T-helper 17 cell (primary cell): ENCODE results near the gene PCGF1. TPM values are rescaled to one million over a fixed set of nuclear protein-coding genes. Genes with fewer than 3 reads are reported as not detected.

Experiments used
- ATAC-seq: fragments of 150-1000 bp; cut with Tn5 transposase; 2 replicates; pipeline ENCODE4 v1.10.0; 2021; ENCODE audit warnings: mild to moderate bottlenecking, moderate library complexity
- DNase-seq, 3 donors: peaks; one replicate each; pipeline versions ENCODE4 v3.0.0 to v3.0.0-alpha.2; 2020 to 2021
- H3K9me3 ChIP-seq: one replicate; pipeline ENCODE4 v1.7.0; 2013; ENCODE audit warnings: low read length, mild to moderate bottlenecking; ENCODE audit not compliant: control insufficient read depth, poor library complexity, severe bottlenecking
- H3K27ac Mint-ChIP-seq: one replicate; pipeline ENCODE4 v1.8.0; 2022; ENCODE audit warnings: mild to moderate bottlenecking, moderate library complexity, mixed read lengths
- H3K27me3 Mint-ChIP-seq: one replicate; pipeline ENCODE4 v1.8.0; 2022; ENCODE audit warnings: mixed read lengths
- H3K36me3 Mint-ChIP-seq: one replicate; pipeline ENCODE4 v1.8.0; 2022; ENCODE audit warnings: low read depth, mixed read lengths
- H3K4me1 Mint-ChIP-seq: one replicate; pipeline ENCODE4 v1.8.0; 2022; ENCODE audit warnings: mild to moderate bottlenecking, mixed read lengths
- H3K4me3 Mint-ChIP-seq: one replicate; pipeline ENCODE4 v1.8.0; 2022; ENCODE audit warnings: mild to moderate bottlenecking, moderate library complexity, mixed read lengths
- total RNA-seq, 4 donors: library from RNA in 2 of 4; stranded (reverse) in 2 of 4; gene quantifications; one replicate each; pipeline ENCODE4 v1.2.3 and lab custom pipeline; 2022 to 2026

Gene PCGF1
- total RNA-seq, 2 donors from 2014 or later = 28.2 to 31.5 TPM

DNA sequence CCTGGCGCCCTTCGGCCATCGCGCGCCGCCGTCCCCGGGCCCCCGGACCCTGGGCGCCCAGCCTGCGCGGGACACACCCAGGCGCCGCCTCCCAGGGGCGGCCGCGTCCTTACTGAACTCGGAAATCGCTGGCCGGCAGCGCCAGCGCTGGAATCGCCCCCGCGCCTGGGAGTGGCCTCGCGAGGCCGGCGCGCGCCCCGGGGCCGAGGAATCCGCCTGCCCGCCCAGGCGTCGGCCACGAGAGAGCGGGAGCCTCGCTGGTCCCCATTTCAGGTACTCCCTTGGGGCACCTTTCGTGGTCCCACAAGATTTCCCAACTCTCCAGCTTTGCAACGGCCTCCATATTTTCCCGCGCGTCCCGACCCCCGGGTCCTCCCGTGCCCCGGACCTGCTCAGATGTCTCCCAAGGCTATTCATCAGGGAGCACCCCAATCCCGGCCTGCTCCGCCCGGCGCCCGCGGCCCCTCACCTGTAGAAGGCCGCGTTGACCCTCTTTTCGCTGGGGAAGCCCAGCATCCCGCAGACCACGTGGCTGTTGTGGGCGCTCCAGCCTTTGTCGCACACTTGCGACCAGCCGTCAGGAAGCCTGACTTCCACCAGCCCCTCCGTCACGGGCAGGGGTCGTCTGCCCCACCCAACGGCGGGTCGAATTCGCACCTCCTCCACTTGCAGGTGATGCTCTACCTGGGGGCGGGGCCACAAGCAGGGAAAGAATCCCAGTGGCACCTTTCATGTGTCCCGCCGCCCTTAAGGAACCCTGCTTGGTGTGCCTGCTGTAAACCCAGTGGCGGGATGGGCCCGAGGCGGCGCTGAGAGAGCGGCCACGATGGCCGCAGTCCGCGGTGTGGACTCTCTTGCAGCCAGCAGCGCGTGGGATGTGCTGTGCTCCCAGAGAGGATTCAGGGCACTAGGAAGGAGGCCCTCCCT lies 41.7 kb upstream of the PCGF1 start:
- no peaks in the 10 kb centered on the region for H3K9me3 ChIP-seq
- H3K4me1 Mint-ChIP-seq = peaks cover 23% of the 10 kb centered on the region
- ATAC-seq = no peak
- H3K27ac Mint-ChIP-seq = no peak overlapping the region
- H3K27me3 Mint-ChIP-seq = peaks cover 66% of the 10 kb centered on the region
- H3K36me3 Mint-ChIP-seq = peaks cover 18% of the 10 kb centered on the region
- DNase-seq = no peak
- peak overlapping the region; percentile 75 for H3K4me3 Mint-ChIP-seq

DNA sequence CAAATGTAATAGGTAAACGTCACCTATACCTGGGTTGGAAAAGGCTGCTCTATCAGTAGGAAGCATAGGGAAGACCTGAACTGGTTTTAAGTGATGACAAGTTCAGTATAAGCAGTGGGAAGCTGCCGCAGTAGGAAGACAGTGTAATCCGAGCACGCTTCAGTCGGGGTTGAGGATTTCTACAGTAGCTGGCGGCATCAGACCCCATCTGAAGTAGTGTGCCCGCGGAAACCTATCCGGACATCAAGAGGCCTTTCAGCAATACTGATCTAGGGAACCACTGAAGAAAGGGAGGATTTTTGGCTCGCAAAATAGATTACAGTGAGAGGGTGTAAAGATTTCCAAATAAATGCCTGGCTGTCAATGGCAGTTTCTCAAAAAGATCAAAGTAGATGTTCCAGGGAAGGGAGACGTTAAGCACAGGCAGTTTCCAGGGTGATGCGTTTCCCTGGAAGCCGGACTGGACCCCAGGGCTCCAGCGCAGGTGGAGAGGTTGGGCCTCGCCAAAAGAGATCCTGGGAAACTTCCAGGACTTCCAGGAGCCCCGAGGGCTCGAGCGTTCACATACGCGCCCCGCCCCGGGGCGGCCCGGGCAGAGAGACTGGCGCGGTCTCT lies 40.9 kb upstream of the PCGF1 start:
- H3K27me3 Mint-ChIP-seq = peaks cover 68% of the 10 kb centered on the region

DNA sequence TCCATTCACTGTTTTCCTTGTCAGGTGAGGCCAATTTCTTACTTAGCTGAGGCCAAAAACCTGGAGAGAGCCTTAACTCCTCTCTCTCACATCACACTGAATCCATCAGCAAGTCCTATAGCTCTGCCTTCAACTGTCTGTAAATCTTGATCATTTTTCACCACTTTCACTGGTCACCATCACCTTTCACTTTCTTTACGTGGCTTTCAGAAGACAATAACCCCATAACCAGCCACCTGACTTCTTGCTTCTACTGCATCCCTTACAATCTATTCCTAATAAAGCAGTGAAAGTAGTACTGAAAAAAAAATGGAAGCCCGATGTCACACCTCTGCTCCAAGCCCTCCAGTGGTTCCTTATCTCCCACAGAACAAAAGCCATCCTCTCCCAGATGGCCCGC lies 38.5 kb upstream of the PCGF1 start:
- DNase-seq = no peak
- ATAC-seq = no peak
- Mint-ChIP-seq H3K4me1 (peaks cover 10% of the 10 kb centered on the region), H3K4me3 (no peak overlapping the region), H3K27me3 (peaks cover 76% of the 10 kb centered on the region), H3K27ac (no peak overlapping the region), H3K36me3 (peaks cover 18% of the 10 kb centered on the region)
- no peaks in the 10 kb centered on the region for H3K9me3 ChIP-seq

More for the DNA sequence above, 40.9 kb upstream of the PCGF1 start:
- DNase-seq = no peak
- H3K9me3 ChIP-seq = no peaks in the 10 kb centered on the region
- Mint-ChIP-seq H3K4me3 (peak overlapping the region; percentile 79), H3K36me3 (peaks cover 18% of the 10 kb centered on the region), H3K4me1 (peaks cover 20% of the 10 kb centered on the region), H3K27ac (no peak overlapping the region)
- ATAC-seq = peak; percentile 21

DNA sequence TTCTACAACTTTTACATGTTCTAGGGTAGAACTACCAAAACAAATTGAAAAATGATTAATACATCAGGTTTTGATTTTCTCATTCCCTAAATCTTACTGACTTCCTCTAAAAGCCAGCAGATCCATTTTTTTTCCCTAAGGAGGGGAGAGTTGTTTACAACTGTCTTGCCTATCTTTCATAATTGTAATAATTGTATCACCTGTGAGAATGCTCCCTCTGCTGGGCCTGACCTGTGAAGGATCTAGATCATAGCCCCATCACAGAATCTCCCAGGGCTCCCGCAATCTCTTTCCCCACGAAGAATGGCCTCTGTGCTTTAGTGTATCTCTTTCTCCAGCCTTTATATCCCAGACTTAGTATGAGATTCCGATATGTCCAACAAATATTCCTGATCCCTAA lies 37.1 kb upstream of the PCGF1 start:
- ATAC-seq (no peak), DNase-seq (no peak)
- H3K9me3 ChIP-seq = no peaks in the 10 kb centered on the region
- Mint-ChIP-seq H3K36me3 (peaks cover 16% of the 10 kb centered on the region), H3K4me3 (no peak overlapping the region), H3K4me1 (peaks cover 10% of the 10 kb centered on the region), H3K27me3 (peaks cover 69% of the 10 kb centered on the region), H3K27ac (no peak overlapping the region)

DNA sequence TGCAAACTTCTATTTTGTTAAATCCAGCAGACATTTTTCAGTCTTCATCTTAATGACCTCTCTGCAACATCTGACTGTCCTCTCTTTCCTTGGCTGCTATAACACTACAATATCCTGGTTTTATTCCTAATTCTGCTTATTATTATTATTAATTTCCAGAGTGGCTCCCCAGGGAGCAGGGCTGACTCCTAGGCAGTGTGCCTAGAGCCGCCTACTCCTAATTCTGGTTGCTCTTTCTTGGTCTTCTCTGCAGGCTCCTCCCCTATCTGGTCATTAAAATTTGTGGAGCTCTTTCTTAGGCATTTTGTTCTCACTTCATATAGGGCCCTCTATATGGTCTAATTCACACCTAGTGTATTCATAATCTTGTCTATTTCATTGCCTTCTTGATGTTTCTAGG lies 35.5 kb upstream of the PCGF1 start:
- no peak for DNase-seq
- peaks cover 4% of the 10 kb centered on the region for H3K4me1 Mint-ChIP-seq
- H3K36me3 Mint-ChIP-seq = peaks cover 11% of the 10 kb centered on the region
- H3K4me3 Mint-ChIP-seq = no peak overlapping the region
- peak overlapping the region; percentile 53 for H3K27ac Mint-ChIP-seq
- no peaks in the 10 kb centered on the region for H3K9me3 ChIP-seq
- peaks cover 74% of the 10 kb centered on the region for H3K27me3 Mint-ChIP-seq
- no peak for ATAC-seq

DNA sequence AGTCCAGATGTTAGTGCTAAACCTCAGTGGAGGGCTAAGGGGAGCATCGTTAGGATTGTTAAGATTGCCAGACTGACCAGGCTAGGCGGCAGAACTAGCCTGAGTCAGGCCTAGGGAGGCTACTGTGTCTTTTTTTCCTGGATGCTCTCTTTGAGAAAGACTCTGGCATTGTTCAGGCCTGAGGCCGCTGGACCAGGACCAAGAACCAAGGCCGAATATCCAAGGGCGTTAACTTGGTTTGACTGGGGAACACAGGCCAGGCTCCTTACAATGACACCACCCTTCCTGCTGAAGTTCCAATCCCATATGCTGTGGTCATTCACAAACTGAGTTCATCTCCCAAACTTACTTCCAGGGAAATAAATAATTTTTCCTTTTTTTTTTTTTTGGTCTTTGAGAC lies 32.8 kb upstream of the PCGF1 start:
- Mint-ChIP-seq H3K36me3 (peaks cover 8% of the 10 kb centered on the region), H3K27me3 (peaks cover 60% of the 10 kb centered on the region), H3K4me3 (no peak overlapping the region), H3K27ac (no peak overlapping the region), H3K4me1 (peaks cover 4% of the 10 kb centered on the region)
- DNase-seq = no peak
- H3K9me3 ChIP-seq = no peaks in the 10 kb centered on the region
- ATAC-seq = no peak

DNA sequence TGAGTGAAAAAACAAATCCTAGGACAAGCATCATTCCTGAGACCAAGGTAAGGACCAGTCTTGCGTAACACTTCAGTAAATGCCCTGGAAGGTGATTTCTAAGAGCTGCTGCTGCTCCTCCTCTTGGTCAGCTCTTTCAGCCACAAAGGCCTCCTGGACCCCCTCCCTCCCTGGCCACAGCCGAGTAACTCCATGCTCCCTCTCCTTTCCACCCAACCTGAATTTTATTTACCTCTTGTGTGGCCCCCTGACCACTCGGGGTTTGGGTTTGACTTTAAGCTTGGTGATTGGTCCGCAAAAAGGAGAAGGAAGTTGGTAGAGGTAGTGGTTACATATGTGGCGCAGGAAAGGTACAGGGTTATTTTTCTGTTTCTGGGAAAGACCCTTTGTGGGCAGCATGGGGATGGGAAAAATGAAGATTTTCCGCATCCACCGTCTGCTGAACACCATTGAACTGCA lies 31.4 kb upstream of the PCGF1 start:
- Mint-ChIP-seq H3K36me3 (peaks cover 8% of the 10 kb centered on the region), H3K27me3 (peaks cover 54% of the 10 kb centered on the region), H3K4me3 (peak overlapping the region; percentile 31), H3K4me1 (peaks cover 2% of the 10 kb centered on the region), H3K27ac (no peak overlapping the region)
- ATAC-seq (no peak), DNase-seq (no peak)
- no peaks in the 10 kb centered on the region for H3K9me3 ChIP-seq

DNA sequence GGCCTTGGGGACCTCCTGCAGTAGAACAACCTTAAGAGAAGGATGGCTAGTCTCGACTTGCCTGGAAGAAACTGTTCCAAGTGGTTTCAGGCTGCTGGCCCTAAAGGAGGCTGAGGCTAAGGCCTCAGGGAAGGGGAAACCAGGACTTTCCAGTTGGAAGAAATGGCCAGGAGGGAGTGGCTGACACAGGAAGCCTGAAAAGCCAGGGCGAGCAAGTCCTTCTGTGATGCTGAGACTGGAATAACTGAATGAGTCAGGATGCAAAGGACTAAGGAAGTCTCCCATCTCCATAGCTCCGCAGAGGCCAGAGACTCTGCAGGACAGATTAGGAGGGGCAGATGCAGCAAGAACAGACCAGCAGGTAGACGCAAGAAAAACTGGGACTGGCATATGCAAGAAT lies 29.6 kb upstream of the PCGF1 start:
- peaks cover 4% of the 10 kb centered on the region for H3K36me3 Mint-ChIP-seq
- peaks cover 4% of the 10 kb centered on the region for H3K4me1 Mint-ChIP-seq
- H3K27ac Mint-ChIP-seq = no peak overlapping the region
- H3K4me3 Mint-ChIP-seq = no peak overlapping the region
- no peaks in the 10 kb centered on the region for H3K9me3 ChIP-seq
- no peak for ATAC-seq
- DNase-seq = no peak
- H3K27me3 Mint-ChIP-seq = peaks cover 40% of the 10 kb centered on the region

DNA sequence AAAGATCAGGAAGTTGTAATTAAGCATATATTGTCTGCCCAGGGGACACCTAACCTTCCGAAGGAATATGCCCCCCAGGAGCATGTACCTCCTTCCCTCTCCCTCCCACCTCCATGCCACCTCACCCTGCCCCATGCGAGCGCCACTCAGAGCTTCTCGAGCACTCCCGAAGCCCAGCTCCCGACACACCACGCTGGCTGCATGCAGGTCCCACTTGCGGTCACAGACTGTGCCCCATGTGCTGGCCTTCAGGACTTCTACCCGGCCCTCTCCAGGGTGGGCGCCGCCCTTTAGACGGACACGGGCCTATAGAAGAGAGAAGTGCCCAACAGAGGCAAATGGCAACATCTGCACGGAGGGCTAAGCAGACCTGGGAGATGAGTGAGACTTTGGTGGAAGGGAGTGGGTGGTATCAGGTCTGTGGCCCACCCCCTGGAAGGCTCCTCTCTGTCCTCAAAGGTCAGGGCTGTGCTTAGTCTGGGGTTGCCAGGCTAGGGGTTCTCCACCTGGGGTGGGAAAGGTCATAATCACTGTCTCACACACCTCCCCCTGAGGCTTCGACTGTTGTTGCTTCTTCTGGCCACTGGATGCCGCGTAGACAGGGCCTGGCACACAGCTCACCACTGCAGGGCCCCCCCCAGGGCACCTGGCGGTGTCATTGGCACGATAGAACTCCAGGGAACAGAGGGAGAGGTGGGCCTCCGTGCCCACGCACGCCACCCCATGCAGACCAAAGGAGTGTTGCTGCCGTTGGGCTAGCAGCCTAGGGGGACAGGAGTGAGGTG lies 28.9 kb upstream of the PCGF1 start:
- peaks cover 5% of the 10 kb centered on the region for H3K36me3 Mint-ChIP-seq
- ATAC-seq (no peak), DNase-seq (no peak)
- no peak overlapping the region for H3K27ac Mint-ChIP-seq
- no peak overlapping the region for H3K4me3 Mint-ChIP-seq
- no peaks in the 10 kb centered on the region for H3K9me3 ChIP-seq
- peaks cover 10% of the 10 kb centered on the region for H3K4me1 Mint-ChIP-seq
- H3K27me3 Mint-ChIP-seq = peaks cover 36% of the 10 kb centered on the region

DNA sequence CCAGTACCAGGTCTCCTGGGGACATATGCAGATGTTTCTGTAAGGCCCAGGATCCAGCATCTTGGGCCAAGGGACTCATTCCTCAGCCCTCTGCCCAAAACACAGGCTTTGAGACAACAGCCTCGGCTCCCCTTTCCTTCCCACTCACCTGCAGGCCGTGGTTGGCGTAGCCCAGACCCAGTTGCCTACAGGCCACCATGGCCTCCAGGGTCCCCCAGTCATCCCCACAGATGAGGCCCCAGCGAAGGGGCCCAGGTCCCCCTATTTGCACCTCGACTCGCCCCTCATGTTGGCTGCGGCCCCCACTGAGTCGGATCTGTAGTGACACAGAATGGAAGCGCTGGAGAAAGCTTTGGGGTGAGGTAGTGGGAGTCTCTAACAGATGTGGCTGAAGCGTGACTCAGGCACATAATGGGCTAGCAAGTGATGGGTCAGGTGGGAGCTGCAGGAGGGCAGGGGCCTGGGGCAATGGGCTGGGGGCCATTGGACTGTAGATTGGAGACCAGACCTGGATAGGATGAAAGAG lies 28.0 kb upstream of the PCGF1 start:
- no peak for ATAC-seq
- H3K27ac Mint-ChIP-seq = no peak overlapping the region

DNA sequence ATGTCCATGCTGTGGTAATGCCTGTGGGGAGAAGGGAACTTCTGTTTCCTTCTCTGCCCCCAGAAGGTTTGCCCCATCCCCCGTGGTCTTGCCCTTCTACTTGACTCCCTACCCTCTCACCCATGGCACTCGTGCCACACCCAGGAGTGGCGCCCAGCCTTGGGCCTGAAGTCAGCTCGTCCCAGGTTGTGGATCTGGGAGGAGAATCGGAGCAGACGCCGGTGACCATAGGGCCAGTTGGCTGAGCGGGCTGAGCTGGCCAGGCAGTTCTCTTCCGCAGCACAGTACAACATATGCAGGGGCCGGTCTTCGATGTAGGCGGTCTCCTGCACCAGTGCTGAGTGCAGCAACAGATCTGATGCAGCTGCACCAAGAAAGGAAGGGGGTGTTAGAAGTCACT lies 26.9 kb upstream of the PCGF1 start:
- DNase-seq = no peak
- H3K36me3 Mint-ChIP-seq = peaks cover 5% of the 10 kb centered on the region
- peaks cover 25% of the 10 kb centered on the region for H3K27me3 Mint-ChIP-seq
- no peak overlapping the region for H3K4me3 Mint-ChIP-seq
- no peak for ATAC-seq
- no peaks in the 10 kb centered on the region for H3K9me3 ChIP-seq
- no peak overlapping the region for H3K27ac Mint-ChIP-seq
- peaks cover 15% of the 10 kb centered on the region for H3K4me1 Mint-ChIP-seq

More for the DNA sequence above, 28.0 kb upstream of the PCGF1 start:
- no peaks in the 10 kb centered on the region for H3K9me3 ChIP-seq
- Mint-ChIP-seq H3K4me1 (peaks cover 15% of the 10 kb centered on the region), H3K36me3 (peaks cover 5% of the 10 kb centered on the region), H3K27me3 (peaks cover 29% of the 10 kb centered on the region), H3K4me3 (no peak overlapping the region)
- no peak for DNase-seq

DNA sequence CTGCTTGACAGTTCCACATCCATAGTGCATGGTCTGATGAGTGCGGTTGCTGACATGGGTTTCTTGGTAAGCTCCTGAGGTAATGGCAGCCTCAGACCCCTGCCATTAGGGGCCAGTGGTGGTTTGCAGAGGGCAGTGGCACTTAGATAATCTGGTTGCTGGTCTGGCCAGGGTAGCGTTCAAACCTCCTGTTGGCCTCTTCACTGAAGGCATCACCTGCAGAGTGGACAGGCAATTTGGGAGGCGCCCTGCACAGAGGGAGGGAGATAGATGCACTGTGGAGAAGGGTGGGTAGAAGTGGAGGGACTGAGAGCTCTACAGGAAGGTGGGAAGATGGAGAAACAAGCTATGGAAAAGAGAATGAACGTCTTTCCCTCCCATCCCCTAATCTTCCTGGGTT lies 26.0 kb upstream of the PCGF1 start:
- DNase-seq = no peak
- no peak overlapping the region for H3K27ac Mint-ChIP-seq
- peaks cover 15% of the 10 kb centered on the region for H3K27me3 Mint-ChIP-seq
- H3K9me3 ChIP-seq = no peaks in the 10 kb centered on the region
- ATAC-seq = no peak
- peaks cover 20% of the 10 kb centered on the region for H3K4me1 Mint-ChIP-seq
- H3K4me3 Mint-ChIP-seq = no peak overlapping the region
- peaks cover 7% of the 10 kb centered on the region for H3K36me3 Mint-ChIP-seq

DNA sequence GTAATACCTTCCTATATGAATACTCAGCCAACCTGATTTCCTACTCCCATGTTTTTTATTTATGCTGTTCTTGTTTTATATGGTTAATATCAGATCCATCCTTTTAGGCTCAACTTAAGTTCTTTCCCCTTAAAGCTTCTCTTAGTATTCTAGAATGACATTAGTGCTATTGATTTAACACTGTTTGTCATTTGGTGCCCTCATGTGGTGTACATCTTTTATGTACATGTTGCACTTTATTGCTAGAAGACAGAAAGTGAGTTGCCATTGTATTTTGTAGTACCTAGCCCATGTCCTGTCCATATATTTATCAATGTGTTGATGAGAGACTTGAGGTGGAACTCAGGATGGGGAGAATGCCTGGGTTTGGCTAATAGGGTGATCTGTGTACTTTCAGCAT lies 24.7 kb upstream of the PCGF1 start:
- no peaks in the 10 kb centered on the region for H3K9me3 ChIP-seq
- no peak for DNase-seq
- H3K27ac Mint-ChIP-seq = peak overlapping the region; percentile 93
- H3K4me1 Mint-ChIP-seq = peaks cover 26% of the 10 kb centered on the region
- H3K36me3 Mint-ChIP-seq = peaks cover 7% of the 10 kb centered on the region
- no peak for ATAC-seq
- H3K27me3 Mint-ChIP-seq = peaks cover 3% of the 10 kb centered on the region
- peak overlapping the region; percentile 71 for H3K4me3 Mint-ChIP-seq
